SU-DHL-6 (cell line): ENCODE measurements around the gene TXNRD2.

Experiments
- H2AFZ ChIP-seq: fragments of 200-600 bp; sonication (generic); 2 replicates; pipeline ENCODE4 v1.6.1; 2014; ENCODE audit warnings: low read depth, mild to moderate bottlenecking, moderate library complexity, mixed read lengths, antibody characterized with exemption, low read length; ENCODE audit not compliant: severe bottlenecking
- H3F3A ChIP-seq: fragments of 200-600 bp; shearing (Covaris generic); 2 replicates; pipeline ENCODE4 v1.6.0; 2016; ENCODE audit warnings: antibody characterized with exemption, mild to moderate bottlenecking; ENCODE audit not compliant: insufficient read depth
- H3K27ac ChIP-seq: fragments of 200-600 bp; sonication (generic); 2 replicates; pipeline ENCODE4 v1.5.1; 2016; ENCODE audit warnings: low read depth, mild to moderate bottlenecking, low read length, moderate library complexity, mixed read lengths
- H3K27me3 ChIP-seq: fragments of 200-600 bp; sonication (generic), shearing (Covaris generic); 2 replicates; pipeline ENCODE4 v1.6.0; 2014; ENCODE audit warnings: mild to moderate bottlenecking, low read length
- H3K36me3 ChIP-seq: fragments of 200-600 bp; sonication (generic); 2 replicates; pipeline ENCODE4 v1.6.1; 2014; ENCODE audit warnings: mild to moderate bottlenecking, low read length, mixed read lengths
- H3K4me2 ChIP-seq: fragments of 300-600, 200-600 bp; shearing (Covaris generic), sonication (generic); 2 replicates; pipeline ENCODE4 v1.6.0; 2014; ENCODE audit warnings: low read length, low read depth, mild to moderate bottlenecking; ENCODE audit not compliant: poor library complexity, severe bottlenecking
- H3K4me3 ChIP-seq: fragments of 200-600 bp; sonication (generic); 2 replicates; pipeline ENCODE4 v1.5.1; 2014; ENCODE audit warnings: antibody characterized with exemption, low read length, mild to moderate bottlenecking, mixed read lengths; ENCODE audit not compliant: insufficient read depth, poor library complexity, severe bottlenecking
- H3K79me2 ChIP-seq: fragments of 200-600 bp; sonication (generic); 2 replicates; pipeline ENCODE4 v1.6.1; 2014; ENCODE audit warnings: mild to moderate bottlenecking, low read length, moderate library complexity; ENCODE audit not compliant: insufficient read depth
- H3K9ac ChIP-seq: fragments of 200-600 bp; sonication (generic); 2 replicates; pipeline ENCODE4 v1.7.0; 2014; ENCODE audit warnings: mild to moderate bottlenecking, low read length
- H3K9me2 ChIP-seq: fragments of 200-600 bp; sonication (generic); replicated peaks from 2 replicates; pipeline ENCODE4 v1.6.1; 2014; ENCODE audit warnings: low read length; ENCODE audit not compliant: insufficient read depth
- H3K9me3 ChIP-seq: fragments of 200-600 bp; sonication (generic); 2 replicates; pipeline ENCODE4 v1.6.1; 2014; ENCODE audit warnings: low read length, mixed read lengths; ENCODE audit not compliant: insufficient read depth
- H4K20me1 ChIP-seq: fragments of 200-600 bp; sonication (generic); 2 replicates; pipeline ENCODE4 v1.6.1; 2014; ENCODE audit warnings: low read depth, mild to moderate bottlenecking, antibody characterized with exemption, low read length, moderate library complexity, mixed read lengths
- EZH2phosphoT487 ChIP-seq: fragments of 200-600 bp; sonication (generic), shearing (Covaris generic); conservative IDR thresholded peaks from 2 replicates; pipeline ENCODE4 v1.6.1; 2018; ENCODE audit warnings: mild to moderate bottlenecking, antibody characterized with exemption, low read length, moderate library complexity, mixed read lengths
- TF ChIP-seq, protein P1 (sequence below): fragments of 200-600 bp; sonication (generic); IDR thresholded peaks from one replicate; pipeline ENCODE4 v1.5.1; 2017; ENCODE audit warnings: antibody characterized with exemption, mild to moderate bottlenecking, low read length, moderate library complexity; ENCODE audit not compliant: insufficient read depth, poor library complexity, severe bottlenecking

Gene TXNRD2

DNA sequence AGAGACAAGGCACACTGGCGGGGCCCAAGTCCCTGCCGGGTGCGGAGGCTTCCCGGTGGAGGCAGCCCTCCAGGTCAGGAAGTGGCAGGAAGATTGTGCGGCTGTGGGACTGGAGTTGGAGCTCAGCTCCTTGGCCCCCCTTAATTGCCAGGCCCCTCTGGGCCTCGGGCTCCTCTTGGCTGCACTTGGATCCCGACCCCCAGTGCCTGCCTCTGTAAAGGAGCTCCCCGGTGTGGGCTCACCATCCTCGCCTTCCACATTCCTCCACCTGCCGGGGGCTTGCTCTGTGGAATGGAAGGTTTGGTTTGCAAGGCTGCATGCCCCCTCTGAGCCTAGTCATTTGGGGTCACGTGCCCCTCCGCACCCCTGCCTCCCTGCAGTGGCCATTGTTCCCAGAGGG, 38.1 kb downstream of the TXNRD2 start:
- no peaks in the 10 kb centered on the region for H4K20me1 ChIP-seq
- H3K4me2 ChIP-seq, result no peak overlapping the region
- H3K79me2 ChIP-seq, result no peaks in the 10 kb centered on the region
- H3K36me3 ChIP-seq, result no peaks in the 10 kb centered on the region
- H3K4me3 ChIP-seq, result no peak overlapping the region
- H3K9ac ChIP-seq, result no peak overlapping the region
- no peaks in the 10 kb centered on the region for H3K27me3 ChIP-seq
- H3F3A ChIP-seq, result no peaks in the 10 kb centered on the region
- no peak overlapping the region for H2AFZ ChIP-seq
- no peaks in the 10 kb centered on the region for H3K9me3 ChIP-seq
- no peak overlapping the region for H3K27ac ChIP-seq
- no peaks in the 10 kb centered on the region for H3K9me2 ChIP-seq
- TF ChIP-seq, protein P1, sequence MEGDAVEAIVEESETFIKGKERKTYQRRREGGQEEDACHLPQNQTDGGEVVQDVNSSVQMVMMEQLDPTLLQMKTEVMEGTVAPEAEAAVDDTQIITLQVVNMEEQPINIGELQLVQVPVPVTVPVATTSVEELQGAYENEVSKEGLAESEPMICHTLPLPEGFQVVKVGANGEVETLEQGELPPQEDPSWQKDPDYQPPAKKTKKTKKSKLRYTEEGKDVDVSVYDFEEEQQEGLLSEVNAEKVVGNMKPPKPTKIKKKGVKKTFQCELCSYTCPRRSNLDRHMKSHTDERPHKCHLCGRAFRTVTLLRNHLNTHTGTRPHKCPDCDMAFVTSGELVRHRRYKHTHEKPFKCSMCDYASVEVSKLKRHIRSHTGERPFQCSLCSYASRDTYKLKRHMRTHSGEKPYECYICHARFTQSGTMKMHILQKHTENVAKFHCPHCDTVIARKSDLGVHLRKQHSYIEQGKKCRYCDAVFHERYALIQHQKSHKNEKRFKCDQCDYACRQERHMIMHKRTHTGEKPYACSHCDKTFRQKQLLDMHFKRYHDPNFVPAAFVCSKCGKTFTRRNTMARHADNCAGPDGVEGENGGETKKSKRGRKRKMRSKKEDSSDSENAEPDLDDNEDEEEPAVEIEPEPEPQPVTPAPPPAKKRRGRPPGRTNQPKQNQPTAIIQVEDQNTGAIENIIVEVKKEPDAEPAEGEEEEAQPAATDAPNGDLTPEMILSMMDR, result no peak
- TF ChIP-seq EZH2phosphoT487, result no peak

DNA sequence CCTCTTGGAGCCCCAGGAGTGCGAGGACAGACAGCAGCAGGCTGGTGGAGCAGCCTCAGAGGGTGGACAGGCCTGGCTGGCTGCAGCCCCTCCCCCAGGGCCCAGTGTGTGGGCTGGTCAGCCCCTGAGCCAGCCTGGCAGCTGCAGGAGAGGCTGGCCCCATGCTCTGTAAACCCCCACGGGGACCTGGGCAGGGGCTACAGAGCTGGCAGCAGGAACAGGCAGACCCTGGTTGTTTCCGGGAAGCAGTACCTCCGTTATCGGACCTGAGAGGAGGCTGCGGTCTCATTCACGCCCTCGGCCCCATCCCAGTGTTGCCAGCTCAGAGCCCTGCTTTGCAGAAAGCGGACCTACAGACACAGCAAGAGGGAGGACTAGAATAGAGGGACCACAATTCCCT, 38.6 kb downstream of the TXNRD2 start:
- no peaks in the 10 kb centered on the region for H3F3A ChIP-seq
- no peak for TF ChIP-seq EZH2phosphoT487
- TF ChIP-seq, protein P1, result no peak
- H3K4me3 ChIP-seq, result no peak overlapping the region
- H4K20me1 ChIP-seq, result no peaks in the 10 kb centered on the region
- no peak overlapping the region for H2AFZ ChIP-seq
- no peak overlapping the region for H3K27ac ChIP-seq
- no peaks in the 10 kb centered on the region for H3K36me3 ChIP-seq
- H3K79me2 ChIP-seq, result no peaks in the 10 kb centered on the region
- no peaks in the 10 kb centered on the region for H3K9me2 ChIP-seq
- no peak overlapping the region for H3K9ac ChIP-seq
- no peaks in the 10 kb centered on the region for H3K9me3 ChIP-seq
- H3K27me3 ChIP-seq, result no peaks in the 10 kb centered on the region
- H3K4me2 ChIP-seq, result no peak overlapping the region

DNA sequence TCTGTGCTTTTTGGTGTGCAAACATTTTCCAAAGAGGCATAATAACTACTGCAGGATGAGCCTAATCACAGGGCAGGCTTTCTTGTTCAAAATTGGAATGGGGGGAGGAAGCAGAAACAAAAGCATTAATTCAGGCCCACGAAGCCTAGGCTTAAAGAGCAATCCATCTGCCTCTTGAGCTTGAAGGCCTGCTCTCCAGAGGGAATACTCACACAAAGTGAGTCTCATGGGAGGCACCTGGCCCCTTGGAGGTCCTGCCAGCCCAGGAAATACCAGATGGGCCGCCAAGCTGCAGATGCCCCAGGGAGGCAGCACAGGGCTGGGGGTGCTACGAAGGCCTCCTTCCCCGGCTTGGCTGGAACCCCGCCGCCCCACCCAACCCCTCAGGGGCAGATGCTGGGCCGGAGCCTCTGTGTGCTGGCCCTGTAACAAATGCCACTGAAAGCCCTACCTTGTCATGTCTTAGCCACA, 39.3 kb downstream of the TXNRD2 start:
- no peaks in the 10 kb centered on the region for H3K36me3 ChIP-seq
- no peak overlapping the region for H3K4me2 ChIP-seq
- no peak overlapping the region for H3K27ac ChIP-seq
- no peaks in the 10 kb centered on the region for H3K79me2 ChIP-seq
- no peaks in the 10 kb centered on the region for H3K27me3 ChIP-seq
- no peak overlapping the region for H3K9ac ChIP-seq
- no peaks in the 10 kb centered on the region for H3F3A ChIP-seq
- TF ChIP-seq EZH2phosphoT487, result no peak
- TF ChIP-seq, protein P1, result no peak
- H3K4me3 ChIP-seq, result no peak overlapping the region
- no peaks in the 10 kb centered on the region for H3K9me3 ChIP-seq
- H2AFZ ChIP-seq, result no peak overlapping the region
- H4K20me1 ChIP-seq, result no peaks in the 10 kb centered on the region
- H3K9me2 ChIP-seq, result no peaks in the 10 kb centered on the region
